Left ventricle myocardium inferior (tissue), 1 donor: ENCODE results near the gene NR3C2. TPM values are rescaled to one million over a fixed set of nuclear protein-coding genes. Genes with fewer than 3 reads are reported as not detected.

Experiments used
- DNase-seq: peaks from one replicate; pipeline ENCODE4 v3.0.0-alpha.2; 2020
- H3K27ac ChIP-seq: fragments of 200-600 bp; replicated peaks from 2 replicates; pipeline ENCODE4 v1.8.0; 2021
- H3K27me3 ChIP-seq: fragments of 200-600 bp; 2 replicates; pipeline ENCODE4 v1.8.0; 2021; ENCODE audit warnings: low read depth
- H3K36me3 ChIP-seq: fragments of 200-600 bp; 2 replicates; pipeline ENCODE4 v1.8.0; 2021
- H3K4me1 ChIP-seq: fragments of 200-600 bp; 2 replicates; pipeline ENCODE4 v1.8.0; 2021
- H3K4me3 ChIP-seq: fragments of 200-600 bp; 2 replicates; pipeline ENCODE4 v1.8.0; 2021; ENCODE audit warnings: mild to moderate bottlenecking, moderate library complexity
- H3K9me3 ChIP-seq: fragments of 200-600 bp; replicated peaks from 2 replicates; pipeline ENCODE4 v1.8.0; 2021
- CTCF ChIP-seq: fragments of 200-600 bp; IDR thresholded peaks from 2 replicates; pipeline ENCODE4 v1.8.0; 2021; ENCODE audit warnings: antibody characterized with exemption, mild to moderate bottlenecking, borderline replicate concordance
- intact Hi-C: fragments of 100-400 bp; cut with micrococcal nuclease; formaldehyde crosslinking; loops from one replicate; pipeline ENCODE4 v1.11.0; 2022
- long read RNA-seq: library from polyadenylated mRNA; unstranded; transcript quantifications from one replicate; pipeline ENCODE4 v2.0.0, GENCODE V29; 2021
- total RNA-seq: library from RNA; stranded (reverse); fragmentation: NEBNext Ultra II Directional; extraction: Animal tissue kit (Norgen Biotek cat#: 25700); gene quantifications from one replicate; pipeline ENCODE4 v1.2.1, GENCODE V29; 2021
- donor health status: DM: no; HTN: yes; CAD: no; lungs with severe emphysema.

Gene NR3C2
- total RNA-seq: 23.9 TPM
- long read RNA-seq, full-length matches to known transcripts: 2 of 8 reads
- long read RNA-seq, partial matches to known transcripts: 4 of 8 reads
- long read RNA-seq, other reads (novel, unspliced or antisense): 2 of 8 reads

- H3K36me3 ChIP-seq: no peaks in the 10 kb centered on the region
- TF ChIP-seq CTCF: no peak
- H3K9me3 ChIP-seq: no peaks in the 10 kb centered on the region
- intact Hi-C loops: no loop called here
- peak within 1 kb of the TSS; percentile 92 for H3K27ac ChIP-seq
- H3K4me1 ChIP-seq: peaks cover 94% of the 10 kb centered on the region
- DNase-seq: peak; percentile 98
- H3K4me3 ChIP-seq: peak within 1 kb of the TSS; percentile 90
- no peaks in the 10 kb centered on the region for H3K27me3 ChIP-seq
Observed at GRCh38 chr4:148441986-148442831, at the start of gene NR3C2. Gene NR3C2 (minus strand): TSS chr4:148442414.

- intact Hi-C loops: no loop called here
- H3K27me3 ChIP-seq: no peaks in the 10 kb centered on the region
- peaks cover 14% of the 10 kb centered on the region for H3K9me3 ChIP-seq
- H3K4me3 ChIP-seq: no peak overlapping the region
- H3K36me3 ChIP-seq: peaks cover 4% of the 10 kb centered on the region
- no peak for DNase-seq
- no peaks in the 10 kb centered on the region for H3K4me1 ChIP-seq
- H3K27ac ChIP-seq: no peak overlapping the region
- no peak for TF ChIP-seq CTCF
Observed at GRCh38 chr4:148487181-148487580, 45.0 kb upstream of the NR3C2 start.

GRCh38 chr4:148481636-148482035, 39.4 kb upstream of the NR3C2 start:
- intact Hi-C loops: no loop called here
- Histone ChIP-seq H3K27ac (no peak overlapping the region), H3K4me3 (no peak overlapping the region), H3K4me1 (peaks cover 5% of the 10 kb centered on the region), H3K9me3 (peaks cover 14% of the 10 kb centered on the region), H3K27me3 (no peaks in the 10 kb centered on the region), H3K36me3 (peaks cover 4% of the 10 kb centered on the region)
- no peak for TF ChIP-seq CTCF
- no peak for DNase-seq

- Histone ChIP-seq H3K4me3 (no peak overlapping the region), H3K27ac (no peak overlapping the region), H3K9me3 (peaks cover 20% of the 10 kb centered on the region), H3K27me3 (no peaks in the 10 kb centered on the region), H3K36me3 (no peaks in the 10 kb centered on the region), H3K4me1 (peaks cover 5% of the 10 kb centered on the region)
- DNase-seq: no peak
- no peak for TF ChIP-seq CTCF
- intact Hi-C loops: no loop called here
Observed at GRCh38 chr4:148477276-148477675, 35.1 kb upstream of the NR3C2 start.

GRCh38 chr4:148469938-148470337, 27.7 kb upstream of the NR3C2 start:
- Histone ChIP-seq H3K4me3 (no peak overlapping the region), H3K27me3 (no peaks in the 10 kb centered on the region), H3K4me1 (no peaks in the 10 kb centered on the region), H3K36me3 (no peaks in the 10 kb centered on the region), H3K27ac (no peak overlapping the region), H3K9me3 (peaks cover 13% of the 10 kb centered on the region)
- no peak for TF ChIP-seq CTCF
- no peak for DNase-seq
- intact Hi-C loops: no loop called here
